Caco-2 (cell line): ENCODE results near the gene HES5. TPM values are rescaled to one million over a fixed set of nuclear protein-coding genes. Genes with fewer than 3 reads are reported as not detected.

Source experiments
- BruUV-seq: library from RNA; stranded (reverse); fragments of 400-500 nt; replicated peaks from 2 replicates; lab custom pipeline; 2021; lab: Mats Ljungman, UMichigan
- CTCF ChIA-PET: fragments of 300-600 bp; sonication (Branson Sonifier 250); formaldehyde crosslinking; loops from one replicate; lab custom pipeline; 2022; ENCODE audit warnings: antibody characterized with exemption; lab: Charles Lee
- POLR2A ChIA-PET: fragments of 300-600 bp; sonication (Branson Sonifier 250); formaldehyde crosslinking; loops from one replicate; lab custom pipeline; 2022; ENCODE audit warnings: antibody characterized with exemption; lab: Charles Lee
- DNase-seq, 2 experiments: peaks; one replicate each; pipeline versions ENCODE4 v3.0.0 to v3.0.0-alpha.2; 2020 to 2022
- H3K27me3 ChIP-seq: replicated peaks from 2 replicates; pipeline ENCODE4 v1.6.0; 2011; ENCODE audit warnings: low read length; ENCODE audit not compliant: control insufficient read depth, insufficient read depth
- H3K36me3 ChIP-seq: 2 replicates; pipeline ENCODE4 v1.5.1; 2011; ENCODE audit warnings: low read length; ENCODE audit not compliant: control insufficient read depth, insufficient read depth
- H3K4me1 ChIP-seq: fragments of 250-450 bp; sonication (Bioruptor Pico); 2 replicates; pipeline ENCODE4 v1.5.1; 2020; ENCODE audit warnings: mild to moderate bottlenecking
- H3K4me3 ChIP-seq: 2 replicates; pipeline ENCODE4 v1.5.1; 2011; ENCODE audit warnings: low read depth, mild to moderate bottlenecking, control low read depth, low read length
- H3K9me3 ChIP-seq: fragments of 250-450 bp; sonication (Bioruptor Pico); 2 replicates; pipeline ENCODE4 v1.5.1; 2020; ENCODE audit warnings: mild to moderate bottlenecking, moderate library complexity
- H3K27ac Mint-ChIP-seq: one replicate; pipeline ENCODE4 v1.8.0; 2022; ENCODE audit warnings: mixed read lengths; ENCODE audit not compliant: unreplicated experiment
- H3K27me3 Mint-ChIP-seq: one replicate; pipeline ENCODE4 v1.8.0; 2022; ENCODE audit warnings: mixed read lengths; ENCODE audit not compliant: insufficient read depth, unreplicated experiment
- H3K36me3 Mint-ChIP-seq: one replicate; pipeline ENCODE4 v1.8.0; 2022; ENCODE audit warnings: mild to moderate bottlenecking, mixed read lengths; ENCODE audit not compliant: insufficient read depth, unreplicated experiment
- H3K4me1 Mint-ChIP-seq: one replicate; pipeline ENCODE4 v1.8.0; 2022; ENCODE audit warnings: low read depth, mixed read lengths; ENCODE audit not compliant: unreplicated experiment
- H3K4me3 Mint-ChIP-seq: one replicate; pipeline ENCODE4 v1.8.0; 2022; ENCODE audit warnings: mild to moderate bottlenecking, moderate library complexity, mixed read lengths; ENCODE audit not compliant: unreplicated experiment
- H3K9me3 Mint-ChIP-seq: one replicate; pipeline ENCODE4 v1.8.0; 2022; ENCODE audit warnings: mixed read lengths; ENCODE audit not compliant: unreplicated experiment
- CTCF ChIP-seq, 2 experiments: fragments of 200-600 bp in 1 of 2; IDR thresholded peaks; 1 replicate in 1 of 2; 2 replicates in 1 of 2; pipeline versions ENCODE4 v1.5.1 to v1.8.0; 2011 to 2022; ENCODE audit warnings: antibody characterized with exemption in 1 of 2, control low read depth in 1 of 2, inconsistent platforms in 1 of 2, low read depth in 1 of 2, low read length in 1 of 2, mild to moderate bottlenecking in 1 of 2, moderate library complexity in 1 of 2; ENCODE audit not compliant: insufficient read depth in 1 of 2, severe bottlenecking in 1 of 2, unreplicated experiment in 1 of 2
- intact Hi-C: fragments of 100-400 bp; cut with micrococcal nuclease; formaldehyde crosslinking; loops from one replicate; pipeline ENCODE4 v1.10.0; 2022; ENCODE audit not compliant: unreplicated experiment
- total RNA-seq: library from RNA; stranded (reverse); gene quantifications from 2 replicates; pipeline ENCODE4 v1.2.3, GENCODE V29; 2022

The HES5 gene
- total RNA-seq, 1 experiment from 2014 or later, result not detected

DNA sequence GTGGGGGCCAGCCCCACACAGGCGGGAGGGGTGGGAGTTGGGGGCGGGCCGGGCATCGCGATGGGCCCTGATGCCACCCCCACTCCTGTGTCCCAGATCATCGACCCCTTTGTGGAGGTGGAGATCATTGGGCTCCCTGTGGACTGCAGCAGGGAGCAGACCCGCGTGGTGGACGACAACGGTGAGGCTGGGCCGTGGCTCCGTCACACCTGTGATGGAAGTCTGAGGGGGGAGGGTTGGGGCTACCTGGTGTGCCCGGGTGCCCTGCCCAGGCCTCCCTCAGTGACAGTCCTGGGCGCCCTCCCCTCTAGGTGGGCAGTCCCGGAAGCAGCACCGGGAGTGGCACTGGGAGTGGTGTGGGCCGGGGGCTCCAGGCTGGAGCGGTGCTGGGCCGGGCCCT lies 31.4 kb downstream of the HES5 start:
- Mint-ChIP-seq H3K27ac (no peak overlapping the region), H3K27me3 (no peaks in the 10 kb centered on the region), H3K4me3 (no peak overlapping the region), H3K4me1 (peaks cover 7% of the 10 kb centered on the region), H3K9me3 (no peaks in the 10 kb centered on the region), H3K36me3 (no peaks in the 10 kb centered on the region)
- no peaks in the 10 kb centered on the region for H3K27me3 ChIP-seq
- H3K36me3 ChIP-seq, result no peaks in the 10 kb centered on the region
- no peak for TF ChIP-seq CTCF (IDR thresholded peaks at IDR 0.05; ENCODE audit: insufficient read depth in 1 of 2, low read depth in 1 of 2, low read length in 1 of 2, severe bottlenecking in 1 of 2, unreplicated experiment in 1 of 2)
- intact Hi-C loops, result no loop called here
- H3K4me1 ChIP-seq, result peaks cover 12% of the 10 kb centered on the region
- no peak for DNase-seq
- POLR2A ChIA-PET, result no interaction called here
- BruUV-seq, result no TSS peak
- H3K9me3 ChIP-seq, result no peaks in the 10 kb centered on the region
- CTCF ChIA-PET, result no interaction called here
- no peak overlapping the region for H3K4me3 ChIP-seq

DNA sequence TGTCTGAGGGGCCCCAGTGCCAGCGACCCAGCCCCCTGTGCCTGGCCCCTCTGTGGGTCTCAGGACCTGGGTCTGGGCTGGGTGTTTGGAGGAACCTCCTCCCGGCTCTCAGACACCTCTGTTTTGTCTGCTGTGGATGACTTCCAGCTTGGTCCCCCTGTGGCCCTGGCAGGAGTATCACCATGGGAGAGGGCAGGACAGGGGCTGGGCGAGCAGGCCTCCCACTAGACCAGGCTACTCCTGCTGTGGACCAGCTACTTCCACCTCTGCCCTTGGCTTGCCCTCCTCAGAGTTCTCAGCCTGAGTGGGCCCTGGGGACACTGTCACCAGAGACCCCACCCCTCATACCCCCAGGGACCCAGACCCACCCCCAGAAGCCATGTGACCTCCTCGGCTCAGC lies 32.2 kb downstream of the HES5 start:
- no peak overlapping the region for H3K4me3 Mint-ChIP-seq
- peaks cover 7% of the 10 kb centered on the region for H3K4me1 Mint-ChIP-seq
- H3K9me3 Mint-ChIP-seq, result no peaks in the 10 kb centered on the region
- no peaks in the 10 kb centered on the region for H3K27me3 Mint-ChIP-seq
- H3K27ac Mint-ChIP-seq, result no peak overlapping the region
- DNase-seq, result no peak
- no peak for TF ChIP-seq CTCF (IDR thresholded peaks at IDR 0.05; ENCODE audit: insufficient read depth in 1 of 2, low read depth in 1 of 2, low read length in 1 of 2, severe bottlenecking in 1 of 2, unreplicated experiment in 1 of 2)
- POLR2A ChIA-PET, result no interaction called here
- intact Hi-C loops, result no loop called here
- no peaks in the 10 kb centered on the region for H3K36me3 Mint-ChIP-seq
- H3K36me3 ChIP-seq, result no peaks in the 10 kb centered on the region
- no peaks in the 10 kb centered on the region for H3K9me3 ChIP-seq
- no peak overlapping the region for H3K4me3 ChIP-seq
- CTCF ChIA-PET, result interaction anchor here (0.6 kb wide), 1 partner anchor 303 kb away, joined by 3 read pairs; the partner anchor contains the start of gene FAAP20
- no peaks in the 10 kb centered on the region for H3K27me3 ChIP-seq
- peaks cover 12% of the 10 kb centered on the region for H3K4me1 ChIP-seq
- no TSS peak for BruUV-seq

- H3K27me3 Mint-ChIP-seq, result no peaks in the 10 kb centered on the region
- intact Hi-C loops, result no loop called here
- no peaks in the 10 kb centered on the region for H3K36me3 ChIP-seq
- BruUV-seq, result no TSS peak
- H3K36me3 Mint-ChIP-seq, result no peaks in the 10 kb centered on the region
- no peak overlapping the region for H3K4me3 ChIP-seq
- H3K4me1 ChIP-seq, result peaks cover 12% of the 10 kb centered on the region
- H3K4me3 Mint-ChIP-seq, result no peak overlapping the region
- TF ChIP-seq CTCF (IDR thresholded peaks at IDR 0.05; ENCODE audit: insufficient read depth in 1 of 2, low read depth in 1 of 2, low read length in 1 of 2, severe bottlenecking in 1 of 2, unreplicated experiment in 1 of 2), result no peak
- ChIA-PET POLR2A (no interaction called here), CTCF (no interaction called here)
- H3K27ac Mint-ChIP-seq, result no peak overlapping the region
- no peaks in the 10 kb centered on the region for H3K9me3 ChIP-seq
- H3K9me3 Mint-ChIP-seq, result no peaks in the 10 kb centered on the region
- H3K4me1 Mint-ChIP-seq, result peaks cover 7% of the 10 kb centered on the region
- no peak for DNase-seq
- H3K27me3 ChIP-seq, result no peaks in the 10 kb centered on the region
These were observed 33.3 kb downstream of the HES5 start for GRCh38 chr1:2496746-2497145.
